Bronchial epithelial cell (primary cell): ENCODE data around the gene AGBL3. TPM values are rescaled to one million over a fixed set of nuclear protein-coding genes. Genes with fewer than 3 reads are reported as not detected.

Experiments
- DNase-seq: peaks from one replicate; pipeline ENCODE4 v3.0.0-alpha.2; 2010; ENCODE audit warnings: low read depth
- FAIRE-seq: peaks from 2 replicates; lab custom pipeline; 2011; peaks lifted over from hg19 to GRCh38; lab: Jason Lieb, UNC
- H3K27me3 ChIP-seq: 2 replicates; pipeline ENCODE4 v1.5.1; 2011; ENCODE audit warnings: low read length; ENCODE audit not compliant: control insufficient read depth, insufficient read depth
- H3K36me3 ChIP-seq: 2 replicates; pipeline ENCODE4 v1.5.1; 2011; ENCODE audit warnings: low read length; ENCODE audit not compliant: control insufficient read depth, insufficient read depth
- H3K4me3 ChIP-seq: 2 replicates; pipeline ENCODE4 v1.5.1; 2011; ENCODE audit warnings: mild to moderate bottlenecking, low read depth, low read length, control low read depth
- total RNA-seq: library from RNA; depleted of rRNA; stranded (reverse); fragments of >200 nt; gene quantifications from 2 replicates; pipeline ENCODE4 v1.2.1, GENCODE V29; 2014
- TF ChIP-seq, protein P1 (sequence below): IDR thresholded peaks from 2 replicates; pipeline ENCODE4 v1.5.1; 2011; ENCODE audit warnings: mild to moderate bottlenecking, moderate library complexity, low read length, control low read depth, inconsistent platforms; ENCODE audit not compliant: insufficient read depth, severe bottlenecking

AGBL3 gene
- total RNA-seq, 1 donor from 2014 or later = 1.8 TPM

GRCh38 chr7:135151533-135151932, 165.2 kb downstream of the AGBL3 start:
- peak; percentile 86 for FAIRE-seq
- no peak for DNase-seq
- Histone ChIP-seq H3K4me3 (no peak overlapping the region), H3K27me3 (no peaks in the 10 kb centered on the region), H3K36me3 (no peaks in the 10 kb centered on the region)
- TF ChIP-seq, protein P1, sequence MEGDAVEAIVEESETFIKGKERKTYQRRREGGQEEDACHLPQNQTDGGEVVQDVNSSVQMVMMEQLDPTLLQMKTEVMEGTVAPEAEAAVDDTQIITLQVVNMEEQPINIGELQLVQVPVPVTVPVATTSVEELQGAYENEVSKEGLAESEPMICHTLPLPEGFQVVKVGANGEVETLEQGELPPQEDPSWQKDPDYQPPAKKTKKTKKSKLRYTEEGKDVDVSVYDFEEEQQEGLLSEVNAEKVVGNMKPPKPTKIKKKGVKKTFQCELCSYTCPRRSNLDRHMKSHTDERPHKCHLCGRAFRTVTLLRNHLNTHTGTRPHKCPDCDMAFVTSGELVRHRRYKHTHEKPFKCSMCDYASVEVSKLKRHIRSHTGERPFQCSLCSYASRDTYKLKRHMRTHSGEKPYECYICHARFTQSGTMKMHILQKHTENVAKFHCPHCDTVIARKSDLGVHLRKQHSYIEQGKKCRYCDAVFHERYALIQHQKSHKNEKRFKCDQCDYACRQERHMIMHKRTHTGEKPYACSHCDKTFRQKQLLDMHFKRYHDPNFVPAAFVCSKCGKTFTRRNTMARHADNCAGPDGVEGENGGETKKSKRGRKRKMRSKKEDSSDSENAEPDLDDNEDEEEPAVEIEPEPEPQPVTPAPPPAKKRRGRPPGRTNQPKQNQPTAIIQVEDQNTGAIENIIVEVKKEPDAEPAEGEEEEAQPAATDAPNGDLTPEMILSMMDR = no peak

- FAIRE-seq = no peak
- no peaks in the 10 kb centered on the region for H3K27me3 ChIP-seq
- no peaks in the 10 kb centered on the region for H3K36me3 ChIP-seq
- TF ChIP-seq, protein P1 = no peak
- no peak overlapping the region for H3K4me3 ChIP-seq
- DNase-seq = no peak
These were observed 166.1 kb downstream of the AGBL3 start for GRCh38 chr7:135152442-135152841.

DNA sequence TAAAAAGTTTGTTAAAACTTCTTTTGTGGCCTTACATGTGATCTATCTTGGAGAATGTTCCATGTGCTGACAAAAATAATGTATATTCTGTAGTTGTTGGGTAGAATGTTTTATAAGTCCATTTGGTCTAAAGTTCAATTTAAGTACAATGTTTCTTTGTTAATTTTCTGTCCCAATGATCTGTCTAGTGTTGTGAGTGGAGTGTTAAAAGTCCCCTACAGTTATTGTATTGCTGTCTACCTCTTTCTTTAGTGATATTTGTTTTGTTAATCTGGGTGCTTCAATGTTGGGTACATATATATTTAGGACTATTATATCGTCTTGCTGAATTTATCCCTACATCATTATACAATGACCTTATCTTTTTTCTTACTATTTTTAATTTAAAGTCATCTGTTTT, 168.4 kb downstream of the AGBL3 start:
- Histone ChIP-seq H3K4me3 (no peak overlapping the region), H3K27me3 (no peaks in the 10 kb centered on the region), H3K36me3 (no peaks in the 10 kb centered on the region)
- no peak for DNase-seq
- TF ChIP-seq, protein P1 = no peak
- FAIRE-seq = no peak

GRCh38 chr7:135156290-135156689, 170.0 kb downstream of the AGBL3 start:
- FAIRE-seq (no peak), DNase-seq (no peak)
- H3K36me3 ChIP-seq = no peaks in the 10 kb centered on the region
- no peaks in the 10 kb centered on the region for H3K27me3 ChIP-seq
- no peak overlapping the region for H3K4me3 ChIP-seq
- TF ChIP-seq, protein P1 = no peak

DNA sequence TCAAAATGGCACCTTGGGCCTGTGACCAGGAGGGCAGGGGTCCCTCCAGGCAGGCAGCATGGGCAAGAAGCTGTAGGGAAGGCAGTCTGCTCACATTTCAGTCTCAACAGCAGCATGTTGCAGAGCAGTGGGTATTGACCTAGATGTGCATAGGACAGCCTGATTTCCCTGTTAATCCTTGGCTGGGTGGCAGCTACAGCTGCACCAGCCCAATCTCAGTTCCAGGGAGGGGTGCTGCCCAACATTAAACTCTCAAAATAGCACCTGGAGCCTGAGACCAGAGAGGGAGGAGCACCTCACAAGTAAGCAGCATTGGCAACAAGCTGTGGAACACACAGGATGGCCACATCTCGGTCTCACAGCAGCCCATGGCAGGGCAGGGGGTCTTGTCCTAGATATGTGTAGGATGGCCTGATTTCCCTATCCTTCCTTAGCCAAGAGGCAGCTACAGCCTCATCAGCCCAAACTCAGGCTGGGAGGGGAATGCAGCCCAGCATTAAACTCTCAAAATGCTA, 171.9 kb downstream of the AGBL3 start:
- H3K4me3 ChIP-seq = no peak overlapping the region
- H3K27me3 ChIP-seq = no peaks in the 10 kb centered on the region
- no peak for DNase-seq
- FAIRE-seq = no peak
- no peaks in the 10 kb centered on the region for H3K36me3 ChIP-seq
- TF ChIP-seq, protein P1 = no peak

- TF ChIP-seq, protein P1 = no peak
- H3K4me3 ChIP-seq = no peak overlapping the region
- FAIRE-seq = no peak
These were observed 172.6 kb downstream of the AGBL3 start for GRCh38 chr7:135158874-135159273.

More at GRCh38 chr7:135158874-135159273, 172.6 kb downstream of the AGBL3 start:
- DNase-seq = no peak
- no peaks in the 10 kb centered on the region for H3K27me3 ChIP-seq
- no peaks in the 10 kb centered on the region for H3K36me3 ChIP-seq
